ENCODE data around the gene PNMA8C. TPM values are rescaled to one million over a fixed set of nuclear protein-coding genes. Genes with fewer than 3 reads are reported as not detected.
A peak's percentile ranks its signal among the peaks of the same experiment; 100 is the strongest.

Gene PNMA8C
- total and polyA plus RNA-seq, 11 donors: 0.07 to 0.19 (median 0.12) TPM; not detected in 3

DNA sequence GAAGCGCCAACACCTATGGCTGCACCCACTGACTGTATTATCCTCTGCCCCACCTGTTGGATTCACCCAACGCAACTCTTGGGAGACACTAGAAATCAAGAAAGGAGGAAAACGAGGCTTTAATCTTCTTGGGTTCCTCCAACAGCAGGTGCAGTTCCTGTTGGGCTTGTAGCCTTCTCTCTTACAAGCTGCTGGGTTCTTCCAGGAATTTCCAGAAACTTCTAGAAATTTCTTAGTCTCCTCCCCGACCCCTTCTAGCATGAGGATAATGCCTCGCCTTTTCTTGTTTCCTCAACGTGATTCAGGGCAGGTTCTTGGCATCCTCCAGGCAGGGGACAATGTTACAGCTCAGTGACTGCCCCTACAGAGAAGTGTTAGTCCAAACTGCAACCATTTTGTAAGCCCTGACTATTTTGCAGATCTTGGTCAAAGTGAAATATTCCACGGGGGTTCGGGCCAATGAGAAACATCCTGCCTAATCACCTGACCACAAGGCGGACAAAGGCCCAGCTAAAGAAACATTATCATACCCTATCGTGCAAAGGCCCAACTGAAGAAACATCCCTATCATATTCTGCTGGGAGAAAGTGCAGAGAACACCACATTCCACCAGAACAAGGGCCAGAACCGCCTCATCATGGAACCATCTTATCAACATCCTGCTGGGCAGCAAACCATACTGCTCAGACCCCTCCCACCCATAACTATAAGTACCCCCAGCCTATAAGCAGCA, 43.2 kb upstream of the PNMA8C start:
- H3K27ac ChIP-seq: peak overlapping the region in 11 of 12 donors; percentile 54 to 80 (median 63)
- H3K9me3 ChIP-seq: no peaks in the 10 kb centered on the region
- H3K4me3 ChIP-seq: peak overlapping the region; percentile 14 to 57 (median 52)
- peaks cover 0 to 27% (median 10%) of the 10 kb centered on the region in 12 donors for H3K4me1 ChIP-seq
- H3K27me3 ChIP-seq: peaks cover 0 to 36% (median 0%) of the 10 kb centered on the region in 9 donors
- TF ChIP-seq POLR2A (IDR thresholded peaks at IDR 0.05): no peak
- TF ChIP-seq, protein P1, sequence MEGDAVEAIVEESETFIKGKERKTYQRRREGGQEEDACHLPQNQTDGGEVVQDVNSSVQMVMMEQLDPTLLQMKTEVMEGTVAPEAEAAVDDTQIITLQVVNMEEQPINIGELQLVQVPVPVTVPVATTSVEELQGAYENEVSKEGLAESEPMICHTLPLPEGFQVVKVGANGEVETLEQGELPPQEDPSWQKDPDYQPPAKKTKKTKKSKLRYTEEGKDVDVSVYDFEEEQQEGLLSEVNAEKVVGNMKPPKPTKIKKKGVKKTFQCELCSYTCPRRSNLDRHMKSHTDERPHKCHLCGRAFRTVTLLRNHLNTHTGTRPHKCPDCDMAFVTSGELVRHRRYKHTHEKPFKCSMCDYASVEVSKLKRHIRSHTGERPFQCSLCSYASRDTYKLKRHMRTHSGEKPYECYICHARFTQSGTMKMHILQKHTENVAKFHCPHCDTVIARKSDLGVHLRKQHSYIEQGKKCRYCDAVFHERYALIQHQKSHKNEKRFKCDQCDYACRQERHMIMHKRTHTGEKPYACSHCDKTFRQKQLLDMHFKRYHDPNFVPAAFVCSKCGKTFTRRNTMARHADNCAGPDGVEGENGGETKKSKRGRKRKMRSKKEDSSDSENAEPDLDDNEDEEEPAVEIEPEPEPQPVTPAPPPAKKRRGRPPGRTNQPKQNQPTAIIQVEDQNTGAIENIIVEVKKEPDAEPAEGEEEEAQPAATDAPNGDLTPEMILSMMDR (IDR thresholded peaks at IDR 0.05): no peak
- intact Hi-C loops (cut with DNase I): loop anchor here in 1 of 10 donors (2.0 kb wide), 1 partner anchor 45 kb away; no protein-coding TSS in a partner anchor
- 53 to 79% (median 60%) methylated on average over 11 of the region's 11 CpGs for WGBS, 4 donors
- no peaks in the 10 kb centered on the region for H3K36me3 ChIP-seq
- DNase-seq: no peak
- ATAC-seq: no peak

DNA sequence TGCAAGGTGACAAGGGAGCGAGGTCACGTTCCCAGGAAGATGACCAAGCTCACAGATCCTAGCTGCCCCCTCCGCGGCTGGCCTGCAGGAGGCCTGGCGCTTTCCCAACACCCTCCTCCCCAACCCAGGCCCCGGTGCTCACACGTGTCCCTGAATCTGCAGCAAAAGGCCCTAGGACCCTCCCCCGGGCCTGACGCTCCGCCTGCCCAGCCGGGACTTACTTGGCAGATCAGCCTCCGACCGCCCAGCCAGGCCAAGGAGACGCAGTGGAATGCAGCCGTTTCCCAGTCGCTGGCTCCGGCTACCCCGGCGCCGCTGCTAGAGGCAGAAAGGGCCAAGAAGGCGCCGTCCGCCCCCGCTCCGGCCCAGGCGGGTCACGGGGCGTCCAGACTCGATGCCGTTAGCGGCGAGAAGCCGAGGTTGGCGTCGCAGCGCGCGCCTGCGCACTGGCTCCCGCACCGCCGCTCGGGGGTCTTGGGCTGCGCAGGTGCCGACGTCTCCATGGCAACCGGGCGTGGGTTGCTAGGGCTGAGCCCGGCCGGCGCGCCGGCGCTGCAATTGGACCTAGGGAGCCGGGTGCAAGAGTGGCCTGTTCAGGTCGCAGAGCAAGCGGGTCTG, 42.5 kb upstream of the PNMA8C start, which contains the start of gene PNMA8A:
TSS of gene PNMA8A (minus strand) at position 448 of the 618 bp plus-strand sequence. CDS start 528 bp downstream, outside the sequence.
- ATAC-seq: peak; percentile 66 to 92 (median 85)
- WGBS, 4 donors: 1 to 3% (median 2%) methylated on average over 21 to 57 of the region's 57 CpGs
- peaks cover 0 to 36% (median 0%) of the 10 kb centered on the region in 9 donors for H3K27me3 ChIP-seq
- peak; percentile 74 to 90 (median 83) for DNase-seq
- no peaks in the 10 kb centered on the region for H3K9me3 ChIP-seq
- no peaks in the 10 kb centered on the region for H3K36me3 ChIP-seq
- TF ChIP-seq POLR2A (IDR thresholded peaks at IDR 0.05): no peak
- TF ChIP-seq, protein P1 (IDR thresholded peaks at IDR 0.05): peak in 2 of 12 donors; percentile 13 to 16
- intact Hi-C loops (cut with DNase I): loop anchor here in 1 of 10 donors (2.0 kb wide), 1 partner anchor 44 kb away; no protein-coding TSS in a partner anchor
- H3K27ac ChIP-seq: peak within 1 kb of the TSS; percentile 45 to 80 (median 61)
- peak within 1 kb of the TSS; percentile 14 to 57 (median 52) for H3K4me3 ChIP-seq
- H3K4me1 ChIP-seq: peaks cover 0 to 22% (median 10%) of the 10 kb centered on the region in 12 donors

DNA sequence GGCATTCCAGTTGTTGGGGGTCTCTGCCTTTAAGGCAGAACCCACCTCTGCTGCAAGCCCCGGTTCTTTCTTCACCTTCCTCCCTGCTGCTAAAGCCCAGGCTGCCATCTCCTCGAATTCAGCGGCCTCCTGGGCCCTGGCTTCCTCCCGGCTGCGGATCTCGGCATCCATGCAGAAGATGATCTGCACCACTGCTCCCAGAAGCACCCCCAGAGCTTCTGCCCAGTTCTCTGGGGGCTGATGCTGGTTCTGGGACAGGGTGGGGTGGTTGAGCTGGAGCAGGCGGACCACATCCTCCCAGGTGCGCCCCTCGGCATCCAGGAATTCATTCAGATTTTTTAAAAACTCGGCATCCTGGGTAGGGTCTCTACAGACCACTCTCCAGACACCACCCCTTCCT, 41.6 kb upstream of the PNMA8C start:
- Histone ChIP-seq H3K4me3 (no peak overlapping the region), H3K9me3 (no peaks in the 10 kb centered on the region), H3K27me3 (peaks cover 0 to 36% (median 0%) of the 10 kb centered on the region in 9 donors), H3K27ac (peak overlapping the region in 7 of 12 donors; percentile 19 to 80 (median 73)), H3K36me3 (no peaks in the 10 kb centered on the region), H3K4me1 (peaks cover 0 to 22% (median 8%) of the 10 kb centered on the region in 12 donors)
- ATAC-seq: no peak
- no peak for TF ChIP-seq POLR2A (IDR thresholded peaks at IDR 0.05)
- TF ChIP-seq, protein P1 (IDR thresholded peaks at IDR 0.05): no peak
- DNase-seq: no peak
- intact Hi-C loops (cut with DNase I): loop anchor here in 1 of 10 donors (2.0 kb wide), 1 partner anchor 44 kb away; no protein-coding TSS in a partner anchor
- WGBS, 4 donors: 80 to 88% (median 85%) methylated on average over 7 to 10 of the region's 10 CpGs

Measured in heart left ventricle (tissue), 16 donors.